GM20431 (cell line): ENCODE data around the gene MED26.
"Not testable (repeated sequence)": the region's sequence is repeated elsewhere in the genome, so short reads cannot be mapped to it uniquely, and the experiment has no call there.

Source experiments
- in situ Hi-C: fragments of 300-500 bp; cut with MseI, MboI; formaldehyde crosslinking; loops from one replicate; pipeline ENCODE4 v1.15.0; 2020; ENCODE audit warnings: low sequenced_read_pairs; ENCODE audit not compliant: unreplicated experiment

Gene MED26

DNA sequence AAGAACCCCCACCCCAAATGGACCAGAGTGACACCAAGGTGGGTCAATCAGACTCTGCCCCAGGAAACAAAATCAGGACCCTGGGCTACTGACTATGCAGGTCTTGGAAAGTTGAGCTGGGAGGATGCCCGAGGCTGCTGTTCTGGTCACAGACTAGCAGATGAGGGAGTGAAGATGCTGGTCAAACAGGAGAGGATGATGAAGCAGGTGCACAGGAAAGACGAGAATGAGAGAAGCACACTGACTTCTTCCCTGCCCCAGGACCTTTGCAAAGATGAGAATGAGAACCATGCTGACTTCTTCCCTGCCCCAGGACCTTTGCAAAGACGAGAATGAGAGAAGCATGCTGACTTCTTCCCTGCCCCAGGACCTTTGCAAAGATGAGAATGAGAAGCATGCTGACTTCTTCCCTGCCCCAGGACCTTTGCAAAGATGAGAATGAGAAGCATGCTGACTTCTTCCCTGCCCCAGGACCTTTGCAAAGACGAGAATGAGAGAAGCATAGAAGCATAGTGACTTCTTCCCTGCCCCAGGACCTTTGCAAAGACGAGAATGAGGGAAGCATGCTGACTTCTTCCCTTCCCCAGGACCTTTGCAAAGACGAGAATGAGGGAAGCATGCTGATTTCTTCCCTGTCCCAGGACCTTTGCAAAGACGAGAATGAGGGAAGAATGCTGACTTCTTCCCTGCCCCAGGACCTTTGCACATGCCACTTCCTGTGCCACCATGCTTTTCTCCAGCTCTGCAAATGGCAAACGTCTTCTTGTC lies 23.6 kb upstream of the MED26 start:
- in situ Hi-C loops, result not testable (repeated sequence)

DNA sequence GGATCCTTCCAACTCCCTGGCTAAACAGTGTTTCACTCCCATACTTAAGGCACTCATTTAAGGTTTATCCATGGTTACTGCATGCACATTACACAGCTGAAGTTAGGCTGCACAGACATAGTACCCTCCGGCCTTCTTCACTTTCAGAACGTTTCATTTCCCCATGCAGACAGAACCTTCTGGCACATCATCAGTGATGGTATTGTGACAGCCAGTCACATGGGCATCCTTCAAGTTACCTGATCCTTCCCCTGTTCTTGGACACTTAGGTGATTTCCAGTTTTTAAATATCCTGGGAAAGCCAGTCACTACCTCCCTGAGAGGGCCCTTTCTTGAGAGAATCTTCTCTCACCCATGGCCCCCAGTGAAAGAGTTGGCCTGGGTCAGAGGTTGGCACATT lies 22.8 kb upstream of the MED26 start:
- in situ Hi-C loops, result no loop called here

DNA sequence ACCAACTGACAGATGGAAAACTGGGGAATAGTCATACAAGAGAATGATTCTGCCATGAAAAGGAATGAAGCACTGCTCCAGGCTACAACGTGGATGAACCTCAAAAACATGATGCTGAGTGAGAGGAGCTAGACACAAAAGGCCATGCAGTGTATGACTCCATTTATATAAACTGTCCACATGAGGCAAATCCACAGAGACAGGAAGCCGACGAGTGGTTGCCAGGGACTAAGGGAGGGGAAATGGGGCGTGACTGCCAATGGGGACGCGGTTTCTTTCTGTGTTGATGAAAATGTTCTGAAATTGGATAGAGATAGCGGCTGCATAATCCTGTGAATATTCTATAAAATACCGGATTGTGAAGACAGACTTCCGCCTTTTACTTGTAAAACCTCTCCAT lies 21.7 kb upstream of the MED26 start:
- in situ Hi-C loops, result no loop called here

DNA sequence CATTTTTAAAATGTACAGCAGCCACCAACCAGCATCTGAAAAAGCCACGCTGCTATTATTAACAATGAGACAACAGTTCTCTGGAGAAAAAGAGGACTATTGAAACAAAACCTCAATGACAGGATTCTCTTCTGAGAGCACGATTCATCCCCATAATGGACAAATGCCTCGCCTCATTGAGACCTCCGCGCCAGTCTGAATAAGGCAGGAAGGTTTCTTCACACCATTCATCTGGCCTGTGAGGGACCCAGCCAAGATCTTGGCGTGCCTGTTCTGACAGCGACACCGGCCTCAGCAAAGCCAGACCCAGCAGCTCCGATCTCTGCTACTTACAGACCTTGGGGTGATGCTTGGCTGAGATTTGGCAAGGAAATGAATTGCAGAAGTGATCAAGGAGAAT lies 17.1 kb upstream of the MED26 start:
- in situ Hi-C loops, result no loop called here

DNA sequence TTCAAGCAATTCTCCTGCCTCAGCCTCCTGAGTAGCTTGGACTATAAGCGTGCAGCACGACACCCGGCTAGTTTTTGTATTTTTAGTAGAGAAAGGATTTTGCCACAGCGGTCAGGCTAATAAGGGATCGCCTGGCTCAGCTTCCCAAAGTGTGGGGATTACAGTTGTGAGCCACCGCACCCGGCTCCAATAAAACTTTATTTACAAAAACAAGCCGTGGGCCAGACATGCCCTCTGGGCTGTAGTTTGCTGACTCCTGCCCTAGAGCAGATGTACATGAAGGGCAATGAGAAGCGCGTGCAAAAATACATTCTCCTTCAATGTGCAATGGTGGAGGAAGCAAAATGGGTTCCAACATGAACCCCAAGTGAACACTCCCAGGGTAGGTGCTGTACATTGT lies 13.7 kb upstream of the MED26 start:
- in situ Hi-C loops, result no loop called here

DNA sequence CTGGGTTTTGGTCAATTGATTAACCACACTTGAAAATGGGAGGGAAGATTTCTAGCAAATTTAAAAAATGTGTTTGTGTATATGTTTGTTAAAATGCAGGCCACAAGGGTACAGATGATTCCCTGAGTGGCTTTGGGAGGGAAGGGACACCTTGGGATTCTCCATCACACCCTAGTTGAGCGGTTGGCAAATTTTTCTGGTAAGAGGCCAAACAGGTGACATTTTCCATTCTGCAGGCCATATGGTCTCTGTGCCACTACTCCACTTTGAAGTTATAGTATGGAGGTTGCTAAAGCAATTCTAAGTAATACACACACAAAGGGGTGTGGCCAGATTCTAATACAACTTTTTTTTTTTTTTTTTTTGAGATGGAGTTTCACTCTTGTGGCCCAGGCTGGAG lies 12.9 kb upstream of the MED26 start:
- in situ Hi-C loops, result no loop called here

DNA sequence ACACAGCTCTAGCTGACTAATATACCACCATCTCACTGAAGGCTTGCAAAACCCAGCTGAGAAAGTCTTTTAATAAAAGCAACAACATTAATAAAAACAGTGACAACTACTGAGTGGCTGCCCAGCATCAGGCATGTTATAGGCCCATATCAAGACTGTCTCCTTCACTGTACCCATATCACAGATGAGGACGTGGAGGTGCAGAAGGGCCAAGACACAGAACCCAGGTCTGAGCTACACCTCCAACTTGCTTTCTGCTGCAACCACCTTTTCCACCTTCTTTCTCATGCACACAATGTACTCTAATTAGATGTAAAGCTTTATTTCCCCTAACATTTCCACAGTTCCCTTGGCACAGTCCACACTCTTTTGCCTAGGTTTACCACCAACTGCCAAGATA lies 10.7 kb upstream of the MED26 start:
- in situ Hi-C loops, result no loop called here

DNA sequence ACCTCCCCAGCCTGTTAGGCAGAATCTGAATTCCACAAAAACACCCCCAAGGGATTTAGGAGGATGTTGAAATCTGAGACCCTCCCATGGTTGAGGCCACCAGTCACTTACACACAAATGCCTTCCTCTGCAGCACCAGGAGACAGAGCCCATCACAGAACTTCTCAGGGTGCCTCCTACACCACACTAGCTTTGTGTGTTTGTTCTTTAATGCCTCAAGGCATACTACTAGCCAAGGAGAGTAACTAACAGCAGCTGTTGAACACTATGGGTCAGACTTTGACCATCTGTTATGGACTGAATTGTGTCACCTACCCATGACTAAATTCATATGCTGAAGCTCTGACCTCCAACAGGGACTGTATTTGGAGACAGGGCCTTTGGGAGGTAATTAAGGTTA lies 9.5 kb upstream of the MED26 start:
- in situ Hi-C loops, result no loop called here

DNA sequence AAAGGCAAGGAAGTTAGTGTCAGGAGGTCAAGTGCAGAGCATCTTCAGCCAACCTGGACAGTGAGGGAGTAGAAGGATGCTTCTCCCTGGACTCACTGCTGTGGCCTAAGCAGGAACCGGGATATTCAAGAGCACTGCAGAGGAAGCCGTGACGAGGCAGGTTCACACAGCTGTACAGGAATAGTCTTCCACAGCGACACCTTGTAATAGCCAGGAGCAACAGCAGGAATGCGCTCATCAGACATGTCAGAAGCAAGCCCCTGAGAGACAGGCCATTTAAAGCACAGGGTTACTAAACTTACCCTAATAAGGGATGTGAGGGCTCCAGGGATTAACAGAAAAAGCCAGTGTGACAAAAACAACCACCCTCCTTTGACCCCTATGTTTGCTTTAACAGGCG lies 3.5 kb upstream of the MED26 start:
- in situ Hi-C loops, result no loop called here

DNA sequence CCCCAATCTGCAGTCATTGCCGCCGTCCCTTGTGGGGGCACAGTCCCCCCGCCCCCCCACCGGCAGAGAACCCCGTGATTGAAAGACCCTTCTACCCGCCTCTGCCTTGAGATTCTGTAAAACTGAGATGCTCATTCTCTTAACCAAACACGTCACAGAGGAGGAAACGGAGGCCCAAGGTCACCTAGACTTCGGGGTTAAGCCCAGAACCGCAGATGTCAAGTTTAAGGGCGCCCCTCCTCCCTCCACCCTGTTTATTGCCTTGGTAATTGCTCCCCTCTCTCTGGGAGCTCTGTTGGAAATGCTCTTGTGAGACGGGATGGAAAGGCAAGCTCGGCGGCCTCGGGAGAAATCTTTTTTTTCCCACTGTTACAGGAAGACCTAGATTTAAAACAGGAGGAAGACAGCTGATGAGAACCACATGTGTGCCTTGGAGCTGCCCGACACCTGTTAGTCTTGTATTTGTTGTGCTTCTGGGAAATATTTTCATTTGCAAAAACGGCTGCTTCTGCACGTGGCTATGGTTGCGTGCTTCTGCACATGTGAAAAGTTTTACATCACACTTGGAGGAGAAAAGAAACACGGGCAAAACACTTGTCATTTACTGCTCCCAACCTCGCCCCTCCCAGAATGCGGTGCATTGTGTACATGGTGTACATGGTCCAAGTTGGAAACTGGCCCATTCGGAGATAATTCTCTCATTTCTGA lies 1.1 kb upstream of the MED26 start:
- in situ Hi-C loops, result no loop called here

DNA sequence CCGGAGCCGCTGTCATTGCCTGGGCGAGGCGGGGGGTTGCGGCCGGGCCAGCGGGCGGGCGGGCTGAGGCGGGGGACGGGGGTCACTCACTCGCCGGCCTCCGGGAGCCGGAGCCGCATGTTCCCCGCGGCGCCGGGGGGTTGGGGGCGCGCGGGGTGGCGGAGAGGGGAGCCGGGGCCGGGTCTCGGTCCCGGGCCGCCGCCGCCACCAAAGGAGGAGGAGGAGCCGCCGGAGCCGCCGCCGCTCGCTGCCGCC lies 149 bp downstream of the MED26 start:
- in situ Hi-C loops, result no loop called here

DNA sequence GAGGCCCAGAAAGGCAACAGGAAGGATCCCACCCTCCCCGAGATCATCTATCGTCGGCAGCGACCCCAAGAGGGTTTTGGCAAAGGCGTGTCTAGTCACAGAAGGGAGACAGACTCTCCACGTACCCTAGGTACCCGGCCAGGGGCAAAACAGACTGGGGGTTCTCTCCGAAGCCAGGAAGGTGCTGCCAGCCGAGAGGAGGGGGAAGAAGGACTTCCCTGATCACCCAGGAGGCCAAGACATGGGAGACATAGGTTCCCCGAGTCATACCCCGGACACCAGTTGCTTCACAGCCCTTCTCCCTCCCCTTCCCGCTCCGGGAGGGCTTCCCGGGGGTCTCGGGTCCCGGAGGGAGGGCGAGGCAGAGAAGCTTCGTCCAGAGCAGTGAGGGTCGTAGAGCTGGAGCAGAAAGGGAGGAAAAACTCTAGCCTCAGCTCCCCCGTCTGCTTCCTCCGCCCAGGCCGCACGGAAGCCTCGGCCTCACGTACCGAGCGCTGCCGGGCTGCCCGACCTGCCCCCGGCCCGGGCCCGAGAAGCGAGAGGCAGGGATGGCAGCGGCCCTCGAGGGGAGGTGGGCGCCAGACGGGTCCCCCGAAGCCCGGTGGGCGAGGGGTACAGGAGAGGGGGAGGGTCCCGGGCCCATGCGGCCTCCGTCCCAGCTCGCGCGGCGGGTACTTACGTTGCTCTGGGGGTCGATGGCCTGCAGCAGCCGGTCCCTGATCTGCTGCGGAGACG lies 644 bp downstream of the MED26 start:
- in situ Hi-C loops, result no loop called here

DNA sequence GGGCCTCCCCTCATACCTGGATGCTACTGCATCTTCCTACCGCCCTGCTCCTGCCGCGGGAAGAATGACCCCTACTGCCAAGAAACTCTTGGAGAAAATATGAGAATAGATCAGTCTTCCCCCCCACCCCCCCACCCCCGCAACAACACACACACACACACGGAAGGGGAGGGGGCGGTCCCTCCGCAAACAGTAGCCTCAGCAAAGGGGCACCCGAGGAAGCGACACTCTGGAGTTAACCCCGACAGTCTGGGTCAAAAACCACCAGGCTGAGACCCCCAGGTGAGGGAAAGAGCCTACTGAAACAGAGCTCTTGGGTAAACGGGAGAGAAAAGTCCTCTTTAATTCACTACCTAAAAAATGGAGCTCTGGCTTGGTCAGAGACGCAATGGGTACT lies 1.2 kb downstream of the MED26 start:
- in situ Hi-C loops, result no loop called here

DNA sequence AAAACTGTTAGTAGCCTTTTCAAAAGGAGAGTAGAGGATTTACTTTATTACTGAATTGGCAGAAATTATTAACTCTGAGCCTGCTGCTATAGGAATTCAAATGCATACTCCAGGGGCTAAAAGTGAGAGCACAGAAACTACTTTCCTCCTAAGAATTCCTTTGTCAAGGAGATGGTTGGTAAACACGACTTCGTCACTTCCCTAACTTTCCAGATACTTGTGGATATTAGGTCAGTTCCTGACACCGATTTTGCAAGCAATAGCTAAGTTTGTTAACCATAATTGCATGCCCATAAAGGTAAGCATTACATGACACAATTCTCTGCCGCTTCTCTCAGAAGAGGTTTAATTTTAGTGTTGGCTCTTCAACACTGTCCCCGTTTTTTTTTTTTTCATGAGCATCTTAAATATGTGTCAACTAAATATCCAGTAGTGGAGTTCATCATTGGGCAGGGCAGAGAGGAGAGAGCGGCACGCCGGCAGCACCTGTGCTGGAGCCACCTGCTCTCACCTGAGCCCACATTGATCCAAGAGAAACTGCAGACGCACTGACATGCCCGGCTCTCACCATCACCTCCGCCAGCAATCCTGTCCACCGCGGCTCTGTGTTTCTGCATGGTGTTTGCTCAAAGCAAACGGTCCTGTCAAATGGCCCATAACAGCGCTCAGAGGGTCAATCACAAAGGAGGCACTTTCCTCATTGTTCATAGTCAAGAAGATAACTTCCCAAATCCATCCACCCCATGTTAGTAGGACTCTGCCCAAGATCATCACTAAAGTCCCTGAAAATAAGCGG lies 2.6 kb downstream of the MED26 start:
- in situ Hi-C loops, result no loop called here

DNA sequence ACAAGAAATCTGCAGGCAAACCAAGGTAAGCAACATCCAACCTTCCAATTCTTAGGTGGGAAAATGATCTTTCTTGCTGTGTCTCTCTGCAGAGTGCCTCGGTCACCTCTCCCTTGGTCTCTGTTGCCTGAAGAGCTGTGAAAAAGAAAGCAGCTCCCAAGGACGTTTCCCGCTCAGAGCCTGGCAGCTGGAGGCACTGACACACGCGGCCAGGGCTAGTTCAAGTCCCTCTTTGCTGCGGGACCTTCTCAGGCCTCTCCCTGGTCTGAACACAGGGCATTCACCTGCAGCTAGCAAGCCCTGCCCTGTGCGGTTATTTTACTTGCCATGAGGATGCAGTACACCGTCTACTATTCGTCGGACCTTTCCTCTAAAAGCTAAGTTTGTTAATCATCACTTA lies 3.8 kb downstream of the MED26 start:
- in situ Hi-C loops, result no loop called here

DNA sequence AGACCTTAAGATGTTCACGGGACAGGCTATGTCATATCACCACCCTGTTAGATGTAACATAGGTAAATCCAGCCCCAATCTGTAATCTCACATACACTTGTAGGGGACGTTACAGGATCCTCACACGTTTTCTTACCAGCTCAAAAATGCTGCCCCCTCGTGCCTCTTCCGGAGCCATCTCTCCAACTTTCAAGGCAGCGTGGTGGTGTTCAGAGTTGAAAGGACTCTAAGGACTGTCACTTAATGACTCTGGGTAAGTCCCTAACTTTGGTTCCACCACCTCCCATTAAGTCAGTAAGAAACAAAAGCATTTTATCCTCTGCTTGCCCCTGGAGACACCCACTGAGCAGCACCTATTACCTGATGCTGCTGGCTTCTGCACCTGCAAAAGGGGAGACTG lies 4.4 kb downstream of the MED26 start:
- in situ Hi-C loops, result no loop called here

DNA sequence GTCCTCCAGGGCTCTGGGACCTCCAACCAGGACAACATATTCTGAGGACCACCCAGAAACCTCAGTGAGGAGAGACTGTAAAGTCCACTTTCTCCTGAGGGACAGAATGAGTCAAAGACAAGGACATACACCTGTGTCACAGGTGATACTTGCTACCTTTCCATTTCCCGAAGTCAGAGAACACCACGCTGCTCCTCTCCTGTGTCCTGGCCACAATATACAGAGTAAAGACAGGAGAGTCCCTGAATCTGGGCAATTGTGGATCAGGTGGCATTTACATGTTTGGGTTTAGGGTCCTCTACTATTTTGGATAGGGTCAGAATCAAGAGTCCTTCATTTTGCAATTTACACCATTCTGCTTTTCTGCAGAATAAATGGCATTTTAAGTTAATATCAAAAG lies 4.9 kb downstream of the MED26 start:
- in situ Hi-C loops, result no loop called here

DNA sequence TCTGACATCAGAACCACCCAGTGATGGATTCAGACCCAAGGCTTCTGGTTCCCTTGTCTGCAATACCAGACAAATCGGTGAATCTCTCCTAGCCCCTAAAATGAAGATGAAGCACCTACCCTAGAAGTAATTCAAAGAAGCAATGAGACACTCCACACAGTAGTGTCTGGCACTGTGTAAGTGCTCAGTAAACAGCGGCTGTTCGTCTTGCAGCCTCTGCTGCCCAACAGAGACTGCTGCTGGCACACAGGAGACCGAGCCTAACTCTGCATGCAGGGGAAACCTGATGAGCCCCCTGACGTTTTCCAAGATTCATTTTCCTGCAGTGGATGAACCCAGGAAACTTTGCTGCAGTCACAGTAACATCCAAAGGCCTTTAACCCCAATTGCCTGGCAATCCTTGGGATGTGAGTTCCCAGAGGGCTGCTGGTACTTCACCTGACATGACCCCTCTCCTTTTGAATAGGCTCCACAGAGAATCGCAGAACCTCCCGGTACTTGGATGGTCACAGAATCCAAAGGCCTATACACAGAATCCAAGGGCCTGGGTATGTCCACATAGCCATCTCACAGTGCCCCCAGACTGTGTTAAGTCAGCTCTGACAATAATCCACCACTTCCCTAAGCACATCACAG lies 6.7 kb downstream of the MED26 start:
- in situ Hi-C loops, result no loop called here

DNA sequence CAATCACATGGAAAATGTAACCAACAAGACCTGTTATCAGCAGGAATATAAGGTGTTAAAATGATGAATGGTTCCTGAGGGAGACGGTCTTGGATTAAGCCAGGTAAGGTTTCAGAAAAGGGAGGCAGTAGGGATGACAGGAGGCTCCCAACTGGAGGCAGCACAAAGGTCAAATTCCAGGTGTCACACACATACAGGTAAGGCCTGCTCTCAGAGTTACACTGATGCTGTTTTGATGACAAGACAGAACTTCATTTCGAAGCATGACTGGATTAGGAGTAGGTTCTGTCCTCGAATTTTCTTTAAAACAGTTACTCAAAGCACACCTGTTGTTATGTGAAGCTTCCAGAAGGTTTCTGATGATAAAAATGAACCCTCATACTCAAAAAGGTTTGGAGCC lies 7.4 kb downstream of the MED26 start:
- in situ Hi-C loops, result no loop called here

DNA sequence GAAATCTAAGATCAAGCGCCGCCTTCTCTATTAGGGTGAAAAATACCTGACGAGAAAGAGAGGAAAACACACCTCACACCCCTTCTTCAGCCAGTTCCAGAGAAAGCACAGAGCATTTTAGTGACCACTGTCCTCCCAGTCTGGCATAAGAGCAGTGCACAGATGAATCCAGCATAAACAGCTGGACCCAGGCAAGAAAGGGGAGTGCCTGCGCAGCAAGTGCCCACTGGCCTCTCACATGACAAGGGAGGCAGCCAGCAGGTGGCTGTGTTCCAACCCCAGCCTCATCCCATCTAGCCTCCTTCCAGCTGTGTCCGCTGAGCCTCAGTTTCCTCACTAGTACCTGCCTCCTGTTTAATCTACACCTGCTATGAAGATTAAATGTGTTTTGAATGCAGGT lies 8.0 kb downstream of the MED26 start:
- in situ Hi-C loops, result no loop called here
